Measurements from ENCODE around the gene DEXI.

DEXI gene

DNA sequence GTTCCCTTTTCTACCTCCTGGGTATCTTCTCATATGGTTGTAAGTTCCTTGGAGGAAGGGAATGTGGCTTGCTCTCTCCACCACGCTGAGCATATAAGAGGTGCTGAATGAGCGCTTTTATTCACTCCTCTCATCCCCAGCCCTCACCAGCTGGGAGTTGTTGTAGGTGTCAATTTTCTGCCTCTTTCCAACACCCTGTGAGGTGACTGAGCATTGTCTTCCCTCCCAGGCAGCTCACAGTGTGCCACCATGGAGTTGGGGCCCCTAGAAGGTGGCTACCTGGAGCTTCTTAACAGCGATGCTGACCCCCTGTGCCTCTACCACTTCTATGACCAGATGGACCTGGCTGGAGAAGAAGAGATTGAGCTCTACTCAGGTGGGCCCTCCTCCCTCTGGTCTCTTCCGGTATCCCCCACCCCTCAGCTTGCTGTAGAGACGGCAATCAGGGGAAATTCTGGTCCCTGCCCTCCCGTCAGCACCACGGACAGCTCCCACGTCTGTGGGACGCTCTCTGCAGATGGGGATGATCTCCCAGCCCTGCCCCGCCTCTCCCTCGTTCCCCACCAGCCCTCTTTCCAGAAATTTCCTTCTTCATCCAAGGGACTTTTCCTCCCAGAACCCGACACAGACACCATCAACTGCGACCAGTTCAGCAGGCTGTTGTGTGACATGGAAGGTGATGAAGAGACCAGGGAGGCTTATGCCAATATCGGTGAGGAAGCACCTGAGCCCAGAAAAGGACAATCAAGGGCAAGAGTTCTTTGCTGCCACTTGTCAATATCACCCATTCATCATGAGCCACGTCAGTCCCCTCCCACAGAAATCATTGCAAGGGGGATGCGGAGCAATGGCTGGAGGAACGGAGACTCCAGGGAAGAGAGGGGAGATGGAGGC is 47.0 kb downstream of the DEXI start:
- H3K4me1 ChIP-seq (ENCODE audit: control insufficient read depth, insufficient read depth, low read length): no peaks in the 10 kb centered on the region
- H3K27me3 ChIP-seq (ENCODE audit: control insufficient read depth, insufficient read depth, low read length): no peaks in the 10 kb centered on the region
- H3K36me3 ChIP-seq (ENCODE audit: control insufficient read depth, insufficient read depth, low read length): no peaks in the 10 kb centered on the region
- no CpG with 5 or more reads among the region's 17 CpGs for WGBS (ENCODE audit: insufficient coverage, insufficient read length)
- H3K4me3 ChIP-seq (ENCODE audit: low read length): no peak overlapping the region
- peak; percentile 71 for DNase-seq (ENCODE audit: low read depth, low spot score)
- H3K27ac ChIP-seq (ENCODE audit: low read length): no peak overlapping the region
- H3K9me3 ChIP-seq (ENCODE audit: control insufficient read depth, insufficient read depth, low read length): no peaks in the 10 kb centered on the region

DNA sequence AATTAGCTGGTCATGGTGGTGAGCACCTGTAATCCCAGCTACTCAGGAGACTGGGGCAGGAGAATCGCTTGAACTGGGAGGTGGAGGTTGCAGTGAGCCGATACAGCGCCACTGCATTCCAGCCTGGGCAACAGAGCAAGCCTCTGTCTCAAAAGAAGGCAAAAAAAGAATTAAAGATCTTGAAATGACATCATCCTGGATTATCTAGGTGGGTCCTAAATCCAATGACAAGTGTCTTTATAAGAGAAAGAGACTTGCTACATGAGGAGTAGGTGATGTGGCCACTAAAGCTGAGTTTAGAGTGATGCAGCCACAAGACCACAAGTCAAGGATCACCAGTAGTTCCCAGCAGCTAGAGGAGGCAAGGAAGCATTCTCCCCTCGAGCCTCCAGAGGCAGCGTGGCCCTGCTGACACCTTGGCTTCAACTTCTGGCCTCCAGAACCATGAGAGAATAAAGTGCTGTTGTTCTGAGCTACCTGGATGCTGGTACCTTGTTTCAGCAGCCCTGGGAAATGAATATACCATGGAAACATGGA is 49.4 kb downstream of the DEXI start:
- Histone ChIP-seq H3K9me3 (ENCODE audit: control insufficient read depth, insufficient read depth, low read length) (no peaks in the 10 kb centered on the region), H3K36me3 (ENCODE audit: control insufficient read depth, insufficient read depth, low read length) (no peaks in the 10 kb centered on the region), H3K4me3 (ENCODE audit: low read length) (no peak overlapping the region), H3K4me1 (ENCODE audit: control insufficient read depth, insufficient read depth, low read length) (no peaks in the 10 kb centered on the region), H3K27me3 (ENCODE audit: control insufficient read depth, insufficient read depth, low read length) (no peaks in the 10 kb centered on the region), H3K27ac (ENCODE audit: low read length) (no peak overlapping the region)
- no CpG with 5 or more reads among the region's 5 CpGs for WGBS (ENCODE audit: insufficient coverage, insufficient read length)
- DNase-seq (ENCODE audit: low read depth, low spot score): no peak

DNA sequence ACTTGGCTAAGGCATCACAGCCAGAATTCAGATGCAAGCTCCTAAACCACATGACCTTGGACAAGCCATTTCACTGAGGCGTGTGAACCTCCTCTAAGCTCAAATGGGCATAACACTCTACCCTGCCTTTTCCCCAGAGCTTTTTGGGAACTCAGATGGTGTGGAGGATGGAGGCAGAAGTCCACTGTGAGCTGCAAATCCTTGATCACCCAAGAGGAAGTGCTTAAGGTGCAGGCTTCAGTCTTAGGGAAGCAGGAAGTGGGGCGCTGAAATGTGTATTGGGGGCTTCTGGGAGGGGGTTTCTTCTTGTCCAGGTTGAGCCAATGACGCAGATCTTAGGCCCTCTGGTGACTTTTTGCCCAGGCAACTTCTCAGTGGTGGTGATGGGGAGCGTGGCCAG is 52.4 kb downstream of the DEXI start:
- no CpG with 5 or more reads among the region's 4 CpGs for WGBS (ENCODE audit: insufficient coverage, insufficient read length)
- Histone ChIP-seq H3K27ac (ENCODE audit: low read length) (no peak overlapping the region), H3K4me1 (ENCODE audit: control insufficient read depth, insufficient read depth, low read length) (no peaks in the 10 kb centered on the region), H3K36me3 (ENCODE audit: control insufficient read depth, insufficient read depth, low read length) (no peaks in the 10 kb centered on the region), H3K9me3 (ENCODE audit: control insufficient read depth, insufficient read depth, low read length) (no peaks in the 10 kb centered on the region), H3K4me3 (ENCODE audit: low read length) (no peak overlapping the region), H3K27me3 (ENCODE audit: control insufficient read depth, insufficient read depth, low read length) (no peaks in the 10 kb centered on the region)
- no peak for DNase-seq (ENCODE audit: low read depth, low spot score)

DNA sequence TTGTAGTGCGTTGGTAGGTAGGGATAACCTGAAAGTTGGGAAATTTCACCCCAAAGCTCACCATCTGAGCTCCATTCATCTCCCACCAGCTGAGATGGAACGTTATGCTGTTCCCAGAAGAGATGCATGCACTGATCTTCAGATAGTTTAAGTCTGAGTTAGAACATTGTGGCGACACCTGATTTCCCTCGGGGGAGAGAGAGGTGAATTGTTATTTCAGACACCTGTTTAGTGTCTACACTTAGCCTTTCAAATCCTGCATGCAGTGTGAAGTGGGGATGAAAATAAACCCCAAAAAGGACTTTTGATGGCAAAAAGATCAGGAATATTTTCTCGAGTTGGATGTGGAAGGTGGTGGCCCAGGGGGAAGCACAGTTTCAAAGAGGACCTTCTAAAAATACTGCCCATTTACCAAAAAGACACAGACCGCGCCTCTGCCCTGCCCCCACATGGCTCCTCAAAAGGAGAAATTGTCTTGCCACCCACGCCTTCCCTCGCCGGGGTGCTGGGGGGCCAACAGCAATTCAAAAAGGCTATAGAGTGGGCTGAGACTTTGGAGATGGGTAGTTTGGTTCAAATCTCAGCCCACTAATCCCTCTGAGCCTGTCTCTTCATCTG is 53.8 kb downstream of the DEXI start:
- no peak for DNase-seq (ENCODE audit: low read depth, low spot score)
- H3K27ac ChIP-seq (ENCODE audit: low read length): no peak overlapping the region
- no peak overlapping the region for H3K4me3 ChIP-seq (ENCODE audit: low read length)
- no peaks in the 10 kb centered on the region for H3K9me3 ChIP-seq (ENCODE audit: control insufficient read depth, insufficient read depth, low read length)
- no peaks in the 10 kb centered on the region for H3K27me3 ChIP-seq (ENCODE audit: control insufficient read depth, insufficient read depth, low read length)
- H3K36me3 ChIP-seq (ENCODE audit: control insufficient read depth, insufficient read depth, low read length): no peaks in the 10 kb centered on the region
- no CpG with 5 or more reads among the region's 10 CpGs for WGBS (ENCODE audit: insufficient coverage, insufficient read length)
- no peaks in the 10 kb centered on the region for H3K4me1 ChIP-seq (ENCODE audit: control insufficient read depth, insufficient read depth, low read length)

DNA sequence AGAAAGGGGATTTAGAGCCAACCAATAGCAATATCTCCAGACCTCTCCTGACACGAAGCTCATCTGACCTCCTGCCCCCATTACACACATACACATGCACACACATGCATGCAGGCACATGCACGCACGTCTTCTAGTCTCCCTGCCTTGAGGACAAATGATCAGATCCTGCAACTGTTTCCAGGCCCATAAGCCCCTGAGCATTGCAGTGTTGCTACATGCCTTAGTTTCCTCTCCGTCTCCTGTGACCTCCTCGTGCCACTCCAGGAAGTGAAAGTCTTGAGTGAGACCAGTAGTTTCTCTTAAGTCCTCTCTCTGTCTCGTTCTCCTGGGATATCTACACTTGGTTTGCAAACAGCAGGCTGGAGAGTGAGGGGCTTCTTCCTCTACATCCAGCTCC is 57.0 kb downstream of the DEXI start:
- Histone ChIP-seq H3K4me1 (ENCODE audit: control insufficient read depth, insufficient read depth, low read length) (no peaks in the 10 kb centered on the region), H3K36me3 (ENCODE audit: control insufficient read depth, insufficient read depth, low read length) (no peaks in the 10 kb centered on the region), H3K4me3 (ENCODE audit: low read length) (no peak overlapping the region), H3K9me3 (ENCODE audit: control insufficient read depth, insufficient read depth, low read length) (no peaks in the 10 kb centered on the region), H3K27me3 (ENCODE audit: control insufficient read depth, insufficient read depth, low read length) (no peaks in the 10 kb centered on the region), H3K27ac (ENCODE audit: low read length) (no peak overlapping the region)
- no peak for DNase-seq (ENCODE audit: low read depth, low spot score)
- WGBS (ENCODE audit: insufficient coverage, insufficient read length): no CpG with 5 or more reads among the region's 6 CpGs

DNA sequence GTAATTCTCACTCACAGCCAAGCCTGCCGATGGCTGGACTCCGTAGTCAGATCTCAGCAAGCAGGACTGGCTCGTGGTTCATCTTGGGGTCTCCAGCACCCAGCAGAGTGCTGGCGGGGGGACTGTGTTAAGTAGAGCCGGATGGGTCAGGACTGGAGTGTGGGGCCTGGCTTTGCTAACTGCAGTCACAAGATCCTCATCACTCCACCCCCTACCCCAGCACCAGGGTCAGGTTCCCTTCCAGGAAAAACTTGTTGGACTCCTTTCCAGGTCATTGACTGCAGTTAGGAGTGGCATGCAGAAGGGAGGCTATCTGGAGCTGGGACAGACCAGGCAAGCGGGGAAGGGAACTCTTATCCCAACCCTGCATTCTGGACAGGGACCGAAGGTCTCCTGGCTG is 59.3 kb downstream of the DEXI start:
- H3K27me3 ChIP-seq (ENCODE audit: control insufficient read depth, insufficient read depth, low read length): peaks cover 6% of the 10 kb centered on the region; the same call in 1 of the 2 replicates
- WGBS (ENCODE audit: insufficient coverage, insufficient read length): no CpG with 5 or more reads among the region's 7 CpGs
- no peaks in the 10 kb centered on the region for H3K9me3 ChIP-seq (ENCODE audit: control insufficient read depth, insufficient read depth, low read length)
- no peak overlapping the region for H3K27ac ChIP-seq (ENCODE audit: low read length)
- H3K36me3 ChIP-seq (ENCODE audit: control insufficient read depth, insufficient read depth, low read length): no peaks in the 10 kb centered on the region
- 0 out of 2 replicates have a peak, but pooled peaks cover 2% of the 10 kb centered on the region for H3K4me1 ChIP-seq (ENCODE audit: control insufficient read depth, insufficient read depth, low read length)
- H3K4me3 ChIP-seq (ENCODE audit: low read length): no peak overlapping the region
- no peak for DNase-seq (ENCODE audit: low read depth, low spot score)

DNA sequence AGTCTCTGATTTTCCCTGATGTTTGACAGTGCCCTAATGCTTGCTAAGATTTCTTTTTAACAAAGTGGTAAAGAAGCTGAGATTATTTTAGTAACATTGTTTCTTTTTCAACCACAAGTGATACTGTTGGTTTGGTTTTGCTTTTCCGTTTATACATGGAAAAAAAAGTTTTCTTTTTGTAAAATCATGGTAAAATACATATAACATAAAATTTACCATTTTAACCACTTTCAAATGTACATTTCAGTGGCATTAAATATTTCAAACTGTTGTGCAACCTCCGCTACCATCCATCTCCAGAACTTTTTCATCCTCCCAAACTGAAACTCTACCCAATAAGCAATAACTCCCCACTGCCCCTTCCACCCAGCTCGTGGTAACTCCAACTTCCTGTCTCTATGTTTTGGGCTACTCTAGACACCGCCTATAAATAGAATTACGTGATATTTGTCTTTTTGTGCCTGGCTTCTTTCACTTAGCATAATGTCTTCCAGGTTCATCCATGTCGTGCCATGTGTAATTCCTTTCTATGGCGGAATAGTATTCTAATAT is 60.7 kb downstream of the DEXI start:
- no peak overlapping the region for H3K4me3 ChIP-seq (ENCODE audit: low read length)
- no peak for DNase-seq (ENCODE audit: low read depth, low spot score)
- no peak overlapping the region for H3K27ac ChIP-seq (ENCODE audit: low read length)
- 0 out of 2 replicates have a peak, but pooled peaks cover 2% of the 10 kb centered on the region for H3K4me1 ChIP-seq (ENCODE audit: control insufficient read depth, insufficient read depth, low read length)
- no peaks in the 10 kb centered on the region for H3K9me3 ChIP-seq (ENCODE audit: control insufficient read depth, insufficient read depth, low read length)
- H3K36me3 ChIP-seq (ENCODE audit: control insufficient read depth, insufficient read depth, low read length): no peaks in the 10 kb centered on the region
- no CpG with 5 or more reads among the region's 7 CpGs for WGBS (ENCODE audit: insufficient coverage, insufficient read length)
- peaks cover 6% of the 10 kb centered on the region; the same call in 1 of the 2 replicates for H3K27me3 ChIP-seq (ENCODE audit: control insufficient read depth, insufficient read depth, low read length)

DNA sequence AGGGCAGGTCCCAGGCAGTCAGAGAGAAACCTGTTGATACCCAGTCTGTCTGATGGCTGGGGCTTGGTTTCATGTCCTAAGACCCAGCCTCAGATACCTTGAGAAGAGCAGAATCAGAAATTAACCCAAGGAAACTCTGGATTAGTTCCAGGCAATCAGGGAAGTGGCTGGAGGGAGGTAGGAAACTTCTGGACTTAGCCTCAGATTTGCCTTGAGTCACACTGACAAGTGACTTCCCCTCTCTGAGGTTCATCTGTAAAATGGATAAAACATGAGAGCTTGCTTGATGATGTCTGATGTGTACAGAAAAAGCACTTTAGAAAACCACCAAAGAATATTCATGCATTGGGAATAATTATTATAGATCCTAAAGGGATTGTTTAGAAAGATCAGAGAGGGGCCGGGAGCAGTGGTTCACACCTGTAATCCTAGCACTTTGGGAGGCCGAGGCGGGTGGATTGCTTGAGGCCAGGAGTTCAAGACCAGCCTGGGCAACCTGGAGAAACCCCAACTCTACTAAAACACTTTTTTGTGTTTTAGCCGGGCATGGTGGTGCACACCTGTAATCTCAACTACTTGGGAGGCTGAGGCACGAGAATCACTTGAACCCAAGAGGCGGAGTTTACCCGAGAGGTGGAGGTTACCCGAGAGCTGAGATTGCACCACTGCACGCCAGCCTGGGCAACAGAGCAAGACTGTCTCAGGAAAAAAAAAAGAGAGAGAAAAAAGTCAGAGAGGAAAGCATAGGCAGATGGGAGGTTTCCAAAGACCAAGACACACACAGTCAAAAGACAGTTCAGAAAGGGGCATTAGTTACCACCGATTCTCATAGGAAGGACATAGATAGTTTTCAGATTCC is 61.4 kb downstream of the DEXI start:
- no CpG with 5 or more reads among the region's 10 CpGs for WGBS (ENCODE audit: insufficient coverage, insufficient read length)
- H3K27ac ChIP-seq (ENCODE audit: low read length): no peak overlapping the region
- H3K4me3 ChIP-seq (ENCODE audit: low read length): no peak overlapping the region
- H3K4me1 ChIP-seq (ENCODE audit: control insufficient read depth, insufficient read depth, low read length): 0 out of 2 replicates have a peak, but pooled peaks cover 2% of the 10 kb centered on the region
- no peaks in the 10 kb centered on the region for H3K9me3 ChIP-seq (ENCODE audit: control insufficient read depth, insufficient read depth, low read length)
- no peaks in the 10 kb centered on the region for H3K36me3 ChIP-seq (ENCODE audit: control insufficient read depth, insufficient read depth, low read length)
- peaks cover 6% of the 10 kb centered on the region; the same call in 1 of the 2 replicates for H3K27me3 ChIP-seq (ENCODE audit: control insufficient read depth, insufficient read depth, low read length)
- DNase-seq (ENCODE audit: low read depth, low spot score): no peak

DNA sequence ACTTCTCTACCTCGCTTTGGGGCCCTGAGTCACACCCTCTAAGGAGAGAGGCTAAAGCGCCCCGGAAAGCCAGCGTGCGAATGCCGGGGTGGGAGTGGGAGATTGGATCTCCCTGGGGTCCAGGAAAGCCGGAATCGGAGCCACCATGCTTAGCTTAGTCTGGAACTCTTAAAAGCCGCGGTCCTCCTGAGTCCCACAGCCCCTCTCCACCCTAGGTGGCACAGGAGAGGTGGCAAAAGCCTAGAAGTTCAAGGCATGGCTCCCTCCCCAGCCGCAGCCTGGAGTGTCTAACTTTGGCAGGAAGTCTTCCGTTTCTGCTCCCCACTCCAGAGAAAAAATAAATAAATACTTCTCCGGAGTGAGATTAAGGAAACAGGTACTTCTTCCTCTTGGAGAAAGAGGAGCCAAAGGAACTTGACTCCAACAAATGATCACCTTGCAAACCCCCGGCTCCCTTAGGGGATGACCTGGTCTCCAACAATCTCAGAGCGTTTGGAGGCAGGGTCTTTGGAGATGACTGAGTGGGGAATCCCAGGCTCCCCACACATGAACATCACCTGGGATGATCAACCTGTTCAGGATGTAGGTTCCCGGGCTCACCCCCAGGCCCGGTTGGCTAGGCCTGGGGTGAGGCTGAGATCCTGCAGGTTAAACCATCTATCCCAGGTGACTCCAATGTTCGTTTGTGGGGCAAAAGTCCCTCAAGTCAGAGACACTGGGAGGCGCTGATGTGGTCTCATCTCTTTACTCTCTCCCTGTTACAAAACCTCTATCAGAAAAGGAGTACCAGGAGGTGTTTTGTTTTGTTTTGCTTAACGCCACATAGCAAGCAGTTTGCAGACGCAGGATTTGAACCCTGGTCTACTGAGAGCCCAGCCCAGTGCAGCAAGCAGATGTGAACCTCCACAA is 62.3 kb downstream of the DEXI start:
- Histone ChIP-seq H3K27ac (ENCODE audit: low read length) (no peak overlapping the region), H3K4me1 (ENCODE audit: control insufficient read depth, insufficient read depth, low read length) (0 out of 2 replicates have a peak, but pooled peaks cover 2% of the 10 kb centered on the region), H3K4me3 (ENCODE audit: low read length) (no peak overlapping the region), H3K9me3 (ENCODE audit: control insufficient read depth, insufficient read depth, low read length) (no peaks in the 10 kb centered on the region), H3K27me3 (ENCODE audit: control insufficient read depth, insufficient read depth, low read length) (peaks cover 6% of the 10 kb centered on the region; the same call in 1 of the 2 replicates), H3K36me3 (ENCODE audit: control insufficient read depth, insufficient read depth, low read length) (no peaks in the 10 kb centered on the region)
- WGBS (ENCODE audit: insufficient coverage, insufficient read length): no CpG with 5 or more reads among the region's 21 CpGs
- no peak for DNase-seq (ENCODE audit: low read depth, low spot score)
